ENCODE data around the gene FBXL19. TPM values are rescaled to one million over a fixed set of nuclear protein-coding genes. Genes with fewer than 3 reads are reported as not detected.

FBXL19 gene
- total and polyA plus RNA-seq, 2 donors (not counting 1 experiment from before 2014, with no cell fraction given) = 9.0 to 25.0 TPM

DNA sequence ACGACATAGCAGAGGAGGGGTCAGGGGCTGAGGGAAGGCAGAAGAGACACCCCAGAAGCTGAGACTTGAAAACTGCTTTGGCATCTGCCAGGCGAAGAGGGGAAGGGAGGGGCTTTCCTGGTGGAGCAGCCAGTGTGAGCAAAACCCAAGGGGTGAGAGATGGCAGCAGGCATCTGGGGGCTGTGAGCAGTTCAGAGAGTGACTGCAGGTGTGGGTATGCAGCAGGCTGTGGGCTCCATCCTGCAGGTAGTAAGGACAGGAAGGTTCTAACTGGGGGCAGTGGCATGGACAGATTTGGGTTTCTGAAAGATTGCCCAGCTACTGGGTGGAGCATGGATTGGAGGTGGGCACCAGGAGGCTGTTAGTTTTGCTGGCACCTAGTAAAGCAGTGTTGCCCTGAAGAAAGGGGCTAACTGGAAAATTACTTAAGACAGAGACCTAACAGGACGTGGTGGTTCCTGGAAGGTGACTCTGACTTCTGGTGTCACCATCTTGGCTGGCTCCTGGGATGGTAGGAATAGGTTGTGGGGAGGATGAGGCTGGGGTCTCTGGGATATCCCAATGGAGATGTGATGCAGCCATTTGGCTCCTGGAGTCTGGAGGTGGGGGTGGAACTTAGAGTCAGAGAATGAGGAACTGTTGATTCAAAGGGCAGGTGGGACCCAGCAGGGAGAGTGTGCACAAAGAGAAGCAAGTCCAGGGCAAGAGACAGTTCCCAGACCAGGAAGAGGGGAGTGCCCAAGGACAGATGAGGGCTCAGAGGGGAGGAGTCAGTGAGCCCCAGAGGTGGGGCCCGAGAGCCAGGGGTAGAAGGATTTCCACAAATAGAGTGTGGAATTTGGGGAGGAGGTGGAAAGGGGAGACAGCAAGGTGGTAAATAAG, 40.7 kb upstream of the FBXL19 start:
- Histone ChIP-seq H3K9ac (ENCODE audit: low read length) (no peak overlapping the region), H3K4me3 (ENCODE audit: control extremely low read depth in 1 of 5, extremely low read depth in 1 of 5, insufficient read depth in 1 of 5, low read depth in 2 of 5, low read length in 4 of 5) (no peak overlapping the region), H3K9me3 (ENCODE audit: control extremely low read depth in 1 of 3, control insufficient read depth in 2 of 3, insufficient read depth in 1 of 3, low read length in 2 of 3) (no peaks in the 10 kb centered on the region), H2AFZ (ENCODE audit: insufficient read depth, low read depth, low read length, poor library complexity, severe bottlenecking) (no peak overlapping the region), H4K20me1 (ENCODE audit: control insufficient read depth, insufficient read depth, low read length, poor library complexity, severe bottlenecking) (no peaks in the 10 kb centered on the region), H3K4me1 (ENCODE audit: control insufficient read depth in 2 of 2, insufficient read depth in 2 of 2, low read length in 2 of 2) (peaks cover 8 to 21% of the 10 kb centered on the region in 2 donors), H3K27me3 (replicated peaks in 1 of 4; ENCODE audit: control extremely low read depth in 1 of 4, control insufficient read depth in 3 of 4, insufficient read depth in 4 of 4, low read length in 3 of 4) (no peaks in the 10 kb centered on the region), H3K36me3 (replicated peaks in 1 of 2; ENCODE audit: control extremely low read depth in 1 of 2, control insufficient read depth in 1 of 2, extremely low read depth in 1 of 2, insufficient read depth in 2 of 2, low read length in 1 of 2) (peaks cover 2 to 11% of the 10 kb centered on the region in 2 experiments), H3K27ac (ENCODE audit: low read length in 2 of 2) (no peak overlapping the region), H3K79me2 (ENCODE audit: control insufficient read depth, insufficient read depth, low read length) (peaks cover 37% of the 10 kb centered on the region), H3K4me2 (replicated peaks; ENCODE audit: low read depth, low read length, poor library complexity, severe bottlenecking) (no peak overlapping the region)
- ChIA-PET POLR2A (interaction anchor here (0.7 kb wide), 1 partner anchor 9 kb away, joined by 4 read pairs; no protein-coding TSS in a partner anchor), CTCF (interaction anchor here (2.3 kb wide), 1 partner anchor 19 kb away, joined by 6 read pairs; no protein-coding TSS in a partner anchor)
- no peak overlapping the region for H3K4me3 Mint-ChIP-seq
- 87% methylated on average over 3 of the region's 4 CpGs for WGBS (ENCODE audit: insufficient coverage)
- TF ChIP-seq, protein P1, sequence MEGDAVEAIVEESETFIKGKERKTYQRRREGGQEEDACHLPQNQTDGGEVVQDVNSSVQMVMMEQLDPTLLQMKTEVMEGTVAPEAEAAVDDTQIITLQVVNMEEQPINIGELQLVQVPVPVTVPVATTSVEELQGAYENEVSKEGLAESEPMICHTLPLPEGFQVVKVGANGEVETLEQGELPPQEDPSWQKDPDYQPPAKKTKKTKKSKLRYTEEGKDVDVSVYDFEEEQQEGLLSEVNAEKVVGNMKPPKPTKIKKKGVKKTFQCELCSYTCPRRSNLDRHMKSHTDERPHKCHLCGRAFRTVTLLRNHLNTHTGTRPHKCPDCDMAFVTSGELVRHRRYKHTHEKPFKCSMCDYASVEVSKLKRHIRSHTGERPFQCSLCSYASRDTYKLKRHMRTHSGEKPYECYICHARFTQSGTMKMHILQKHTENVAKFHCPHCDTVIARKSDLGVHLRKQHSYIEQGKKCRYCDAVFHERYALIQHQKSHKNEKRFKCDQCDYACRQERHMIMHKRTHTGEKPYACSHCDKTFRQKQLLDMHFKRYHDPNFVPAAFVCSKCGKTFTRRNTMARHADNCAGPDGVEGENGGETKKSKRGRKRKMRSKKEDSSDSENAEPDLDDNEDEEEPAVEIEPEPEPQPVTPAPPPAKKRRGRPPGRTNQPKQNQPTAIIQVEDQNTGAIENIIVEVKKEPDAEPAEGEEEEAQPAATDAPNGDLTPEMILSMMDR (IDR thresholded peaks at IDR 0.05) = no peak
- no peak for TF ChIP-seq EZH2 (IDR thresholded peaks at IDR 0.05; ENCODE audit: borderline replicate concordance, insufficient read depth, low read depth, low read length, poor library complexity, severe bottlenecking)
- H3K4me1 Mint-ChIP-seq = peaks cover 27% of the 10 kb centered on the region
- no peaks in the 10 kb centered on the region for H3K9me3 Mint-ChIP-seq (ENCODE audit: insufficient read depth)
- peak overlapping the region; percentile 55 for H3K27ac Mint-ChIP-seq
- H3K27me3 Mint-ChIP-seq = no peaks in the 10 kb centered on the region
- intact Hi-C loops (cut with micrococcal nuclease) = no loop called here
- ATAC-seq (ENCODE audit: low read depth) (no peak), DNase-seq (no peak)

DNA sequence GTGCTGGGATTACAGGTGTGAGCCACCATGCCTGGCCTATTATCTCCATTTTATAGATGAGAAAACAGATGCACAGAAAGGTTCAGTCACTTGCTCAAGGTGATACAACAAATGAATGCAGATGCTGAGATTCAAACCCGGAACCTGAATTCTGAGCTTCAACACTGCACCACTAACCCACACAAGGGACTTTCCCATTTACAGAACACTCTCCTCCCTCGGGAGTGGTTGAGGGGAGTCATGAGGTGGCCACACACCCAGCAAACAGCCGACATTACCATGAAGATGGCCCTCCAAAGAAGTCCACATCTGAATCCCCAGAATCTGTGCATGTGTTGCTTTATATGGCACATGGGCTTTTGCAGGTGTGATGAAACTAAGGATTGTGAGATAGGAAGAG, 38.6 kb upstream of the FBXL19 start:
- peak overlapping the region; percentile 51 for H3K27ac Mint-ChIP-seq
- peak overlapping the region in 1 of 2 donors; percentile 12 for H3K27ac ChIP-seq (ENCODE audit: low read length in 2 of 2)
- H3K4me1 Mint-ChIP-seq = peaks cover 27% of the 10 kb centered on the region
- CTCF ChIA-PET = interaction anchor here (1.3 kb wide), 1 partner anchor 17 kb away, joined by 3 read pairs; no protein-coding TSS in a partner anchor
- POLR2A ChIA-PET = interaction anchor here (1.0 kb wide), 1 partner anchor 9 kb away, joined by 4 read pairs; no protein-coding TSS in a partner anchor
- peaks cover 0 to 19% of the 10 kb centered on the region in 2 experiments for H3K36me3 ChIP-seq (replicated peaks in 1 of 2; ENCODE audit: control extremely low read depth in 1 of 2, control insufficient read depth in 1 of 2, extremely low read depth in 1 of 2, insufficient read depth in 2 of 2, low read length in 1 of 2)
- no peaks in the 10 kb centered on the region for H3K27me3 ChIP-seq (replicated peaks in 1 of 4; ENCODE audit: control extremely low read depth in 1 of 4, control insufficient read depth in 3 of 4, insufficient read depth in 4 of 4, low read length in 3 of 4)
- H3K4me3 Mint-ChIP-seq = peak overlapping the region; percentile 17
- no peaks in the 10 kb centered on the region for H4K20me1 ChIP-seq (ENCODE audit: control insufficient read depth, insufficient read depth, low read length, poor library complexity, severe bottlenecking)
- peak overlapping the region; percentile 45 for H2AFZ ChIP-seq (ENCODE audit: insufficient read depth, low read depth, low read length, poor library complexity, severe bottlenecking)
- peak; percentile 52 for DNase-seq
- intact Hi-C loops (cut with micrococcal nuclease) = no loop called here
- no peaks in the 10 kb centered on the region for H3K9me3 ChIP-seq (ENCODE audit: control extremely low read depth in 1 of 3, control insufficient read depth in 2 of 3, insufficient read depth in 1 of 3, low read length in 2 of 3)
- 29% methylated on average over 1 of the region's 3 CpGs for WGBS (ENCODE audit: insufficient coverage)
- H3K4me1 ChIP-seq (ENCODE audit: control insufficient read depth in 2 of 2, insufficient read depth in 2 of 2, low read length in 2 of 2) = peaks cover 8 to 21% of the 10 kb centered on the region in 2 donors
- TF ChIP-seq EZH2 (IDR thresholded peaks at IDR 0.05; ENCODE audit: borderline replicate concordance, insufficient read depth, low read depth, low read length, poor library complexity, severe bottlenecking) = no peak
- TF ChIP-seq, protein P1 (IDR thresholded peaks at IDR 0.05) = no peak
- peak; percentile 94 for ATAC-seq (ENCODE audit: low read depth)
- no peaks in the 10 kb centered on the region for H3K27me3 Mint-ChIP-seq
- H3K4me3 ChIP-seq (ENCODE audit: control extremely low read depth in 1 of 5, extremely low read depth in 1 of 5, insufficient read depth in 1 of 5, low read depth in 2 of 5, low read length in 4 of 5) = no peak overlapping the region
- H3K4me2 ChIP-seq (replicated peaks; ENCODE audit: low read depth, low read length, poor library complexity, severe bottlenecking) = peak overlapping the region; percentile 49
- peak overlapping the region; percentile 11 for H3K9ac ChIP-seq (ENCODE audit: low read length)
- peaks cover 52% of the 10 kb centered on the region for H3K79me2 ChIP-seq (ENCODE audit: control insufficient read depth, insufficient read depth, low read length)
- no peaks in the 10 kb centered on the region for H3K9me3 Mint-ChIP-seq (ENCODE audit: insufficient read depth)

All from B cell (primary cell).